HCT116 (cell line): ENCODE data around the gene CHST12. TPM values are rescaled to one million over a fixed set of nuclear protein-coding genes. Genes with fewer than 3 reads are reported as not detected.
"Not testable (repeated sequence)": the region's sequence is repeated elsewhere in the genome, so short reads cannot be mapped to it uniquely, and the experiment has no call there.

Experiments used
- ATAC-seq: fragments of 200-7000 bp; cut with Tn5 transposase; 2 replicates; pipeline ENCODE4 v1.9.1; 2020; ENCODE audit warnings: mild to moderate bottlenecking, moderate library complexity
- BruUV-seq: library from RNA; stranded (reverse); fragments of 400-500 nt; replicated peaks from 2 replicates; lab custom pipeline; 2021; lab: Mats Ljungman, UMichigan
- CTCF ChIA-PET: fragments of 300-600 bp; sonication (Branson Sonifier 250); formaldehyde crosslinking; loops from one replicate; lab custom pipeline; 2021; ENCODE audit warnings: antibody characterized with exemption; lab: Charles Lee
- POLR2A ChIA-PET: fragments of 300-600, 350-600 bp; sonication (Branson Sonifier 250); formaldehyde crosslinking; loops from one replicate; lab custom pipeline; 2021; ENCODE audit warnings: antibody characterized with exemption; lab: Charles Lee
- RAD21 ChIA-PET, 2 experiments: fragments of 300-600 bp; sonication (Branson Sonifier 250); formaldehyde crosslinking; loops; one replicate each; lab custom pipeline; 2023; ENCODE audit warnings: low total read pairs in 2 of 2; ENCODE audit not compliant: uncharacterized antibody in 2 of 2, unreplicated experiment in 2 of 2, low non-redundant PET in 1 of 2; lab: Charles Lee
- DNase-seq: peaks from one replicate; pipeline ENCODE4 v3.0.0-alpha.2; 2010; ENCODE audit warnings: low read depth, low spot score
- H2AFZ ChIP-seq: fragments of 200-600 bp; shearing (Covaris generic), sonication (generic); 2 replicates; pipeline ENCODE4 v1.6.1; 2017; ENCODE audit warnings: low read depth, mixed run types, mixed read lengths, antibody characterized with exemption, low read length; ENCODE audit not compliant: poor library complexity, severe bottlenecking
- H3K27ac ChIP-seq: 2 replicates; pipeline ENCODE4 v1.5.1; 2012; ENCODE audit warnings: low read depth, low read length
- H3K27me3 ChIP-seq: fragments of 200-600 bp; sonication (generic); 2 replicates; pipeline ENCODE4 v1.6.1; 2016; ENCODE audit warnings: mixed run types, low read length, mixed read lengths; ENCODE audit not compliant: insufficient read depth
- H3K36me3 ChIP-seq, 2 experiments: fragments of 200-500 bp in 1 of 2; fragments of 200-600 bp in 1 of 2; sonication (Bioruptor generic) in 1 of 2; sonication (generic) in 1 of 2; 2 replicates each; pipeline versions ENCODE4 v1.5.1 to v1.6.1; 2014 to 2016; ENCODE audit warnings: low read length in 2 of 2, inconsistent platforms in 1 of 2, mixed read lengths in 1 of 2, mixed run types in 1 of 2; ENCODE audit not compliant: insufficient read depth in 2 of 2, control insufficient read depth in 1 of 2
- H3K4me1 ChIP-seq, 2 experiments: fragments of 200-600 bp in 1 of 2; sonication (generic) in 1 of 2; 2 replicates each; pipeline versions ENCODE4 v1.5.1 to v1.6.1; 2012 to 2017; ENCODE audit warnings: low read length in 2 of 2, inconsistent platforms in 1 of 2, mild to moderate bottlenecking in 1 of 2, mixed read lengths in 1 of 2, mixed run types in 1 of 2, moderate library complexity in 1 of 2; ENCODE audit not compliant: insufficient read depth in 2 of 2, control insufficient read depth in 1 of 2
- H3K4me2 ChIP-seq: fragments of 200-600 bp; sonication (generic); 2 replicates; pipeline ENCODE4 v1.6.1; 2017; ENCODE audit warnings: mixed run types, low read length, mixed read lengths
- H3K4me3 ChIP-seq, 2 experiments: fragments of 200-600 bp in 1 of 2; sonication (generic) in 1 of 2; replicated peaks in 1 of 2; 2 replicates each; pipeline ENCODE4 v1.5.1; 2011 to 2016; ENCODE audit warnings: low read length in 2 of 2, control low read depth in 1 of 2, low read depth in 1 of 2, mild to moderate bottlenecking in 1 of 2, mixed read lengths in 1 of 2, mixed run types in 1 of 2
- H3K79me2 ChIP-seq: fragments of 200-600 bp; sonication (generic); 2 replicates; pipeline ENCODE4 v1.6.1; 2017; ENCODE audit warnings: mild to moderate bottlenecking, mixed run types, low read length, moderate library complexity, mixed read lengths; ENCODE audit not compliant: insufficient read depth
- H3K9ac ChIP-seq: fragments of 200-600 bp; sonication (generic); 2 replicates; pipeline ENCODE4 v1.6.1; 2016; ENCODE audit warnings: low read length, mixed read lengths
- H3K9me2 ChIP-seq: fragments of 200-600 bp; sonication (generic), shearing (Covaris generic); 2 replicates; pipeline ENCODE4 v1.6.1; 2017; ENCODE audit warnings: mixed run types, mild to moderate bottlenecking, moderate library complexity; ENCODE audit not compliant: insufficient read depth
- H3K9me3 ChIP-seq, 2 experiments: fragments of 200-500 bp in 1 of 2; fragments of 200-600 bp in 1 of 2; sonication (Bioruptor generic) in 1 of 2; sonication (generic) in 1 of 2; 2 replicates each; pipeline ENCODE4 v1.6.1; 2014 to 2017; ENCODE audit warnings: low read length in 2 of 2, mixed read lengths in 2 of 2, inconsistent platforms in 1 of 2, low read depth in 1 of 2, mild to moderate bottlenecking in 1 of 2, mixed run types in 1 of 2, moderate library complexity in 1 of 2; ENCODE audit not compliant: control insufficient read depth in 1 of 2, insufficient read depth in 1 of 2
- H4K20me1 ChIP-seq: fragments of 200-600 bp; sonication (generic), shearing (Covaris generic); 2 replicates; pipeline ENCODE4 v1.6.1; 2017; ENCODE audit warnings: mixed run types, mild to moderate bottlenecking, moderate library complexity; ENCODE audit not compliant: insufficient read depth
- CEBPB ChIP-seq: IDR thresholded peaks from 2 replicates; pipeline ENCODE4 v1.6.1; 2012; ENCODE audit warnings: low read depth
- EGR1 ChIP-seq: IDR thresholded peaks from 2 replicates; pipeline ENCODE4 v1.6.1; 2012; ENCODE audit warnings: low read depth
- ELF1 ChIP-seq: IDR thresholded peaks from 2 replicates; pipeline ENCODE4 v1.6.1; 2012; ENCODE audit warnings: low read depth, borderline replicate concordance
- EZH2phosphoT487 ChIP-seq: fragments of 200-600 bp; IDR thresholded peaks from 2 replicates; pipeline ENCODE4 v1.6.1; 2018; ENCODE audit warnings: antibody characterized with exemption, borderline replicate concordance
- FOSL1 ChIP-seq: IDR thresholded peaks from 2 replicates; pipeline ENCODE4 v1.6.1; 2012; ENCODE audit warnings: low read depth
- POLR2A ChIP-seq: IDR thresholded peaks from 2 replicates; pipeline ENCODE4 v1.7.0; 2011; ENCODE audit warnings: borderline replicate concordance; ENCODE audit not compliant: insufficient read depth, insufficient read length; ENCODE audit errors: extremely low read depth
- POLR2AphosphoS5 ChIP-seq: IDR thresholded peaks from 2 replicates; pipeline ENCODE4 v1.6.1; 2011; ENCODE audit warnings: mild to moderate bottlenecking, low read depth, low read length, moderate library complexity
- RAD21 ChIP-seq: IDR thresholded peaks from 2 replicates; pipeline ENCODE4 v1.6.1; 2012; ENCODE audit warnings: low read depth, mild to moderate bottlenecking
- SIN3A ChIP-seq: IDR thresholded peaks from 2 replicates; pipeline ENCODE4 v1.6.1; 2012; ENCODE audit warnings: low read depth
- YY1 ChIP-seq: IDR thresholded peaks from 2 replicates; pipeline ENCODE4 v1.6.1; 2011; ENCODE audit warnings: low read length, low read depth, moderate library complexity, mild to moderate bottlenecking; ENCODE audit not compliant: insufficient replicate concordance; ENCODE audit errors: extremely low read depth
- ZFX ChIP-seq: fragments of 450-650 bp; IDR thresholded peaks from 2 replicates; pipeline ENCODE4 v1.6.1; 2017
- ZNF274 ChIP-seq: fragments of 200-500 bp; sonication (Bioruptor generic); IDR thresholded peaks from 2 replicates; pipeline ENCODE4 v1.6.1; 2014; ENCODE audit warnings: mild to moderate bottlenecking, low read depth, low read length, inconsistent platforms
- intact Hi-C: fragments of 100-400 bp; cut with micrococcal nuclease; formaldehyde crosslinking; loops from 2 replicates; pipeline ENCODE4 v1.10.0; 2022
- total RNA-seq: library from RNA; stranded (reverse); gene quantifications from one replicate; pipeline ENCODE4 v1.2.1, GENCODE V29; 2021; ENCODE audit not compliant: unreplicated experiment
- TF ChIP-seq, protein P1 (sequence below): IDR thresholded peaks from 2 replicates; pipeline ENCODE4 v1.6.1; 2012
- TF ChIP-seq, protein P2 (sequence below): IDR thresholded peaks from 2 replicates; pipeline ENCODE4 v1.6.1; 2011; ENCODE audit warnings: mild to moderate bottlenecking, low read length, moderate library complexity; ENCODE audit not compliant: insufficient replicate concordance; ENCODE audit errors: extremely low read depth
- TF ChIP-seq, protein P3 (sequence below): IDR thresholded peaks from 2 replicates; pipeline ENCODE4 v1.6.1; 2012
- TF ChIP-seq, protein P4 (sequence below), 3 experiments: fragments of 200-600 bp in 1 of 3; sonication (generic) in 1 of 3; IDR thresholded peaks in 2 of 3; conservative IDR thresholded peaks in 1 of 3; 2 replicates each; pipeline ENCODE4 v1.5.1; 2012 to 2017; ENCODE audit warnings: low read depth in 2 of 3, low read length in 2 of 3, antibody characterized with exemption in 1 of 3, borderline replicate concordance in 1 of 3, control low read depth in 1 of 3, mild to moderate bottlenecking in 1 of 3, mixed read lengths in 1 of 3, mixed run types in 1 of 3, moderate library complexity in 1 of 3; ENCODE audit not compliant: insufficient read depth in 1 of 3

The CHST12 gene
- total RNA-seq, 1 experiment from 2014 or later, result 14.2 TPM

GRCh38 chr7:2452643-2453270 is 49.3 kb downstream of the CHST12 start:
- intact Hi-C loops, result no loop called here
- ChIA-PET RAD21 (interaction anchor here (1.8 to 2.2 kb wide), 3 partner anchors 16 to 257 kb away, joined by 6 to 12 read pairs (median 10); no protein-coding TSS in a partner anchor), CTCF (interaction anchor here (1.1 to 5.8 kb wide), 6 partner anchors 14 to 257 kb away, joined by 3 to 63 read pairs (median 12); no protein-coding TSS in a partner anchor)

DNA sequence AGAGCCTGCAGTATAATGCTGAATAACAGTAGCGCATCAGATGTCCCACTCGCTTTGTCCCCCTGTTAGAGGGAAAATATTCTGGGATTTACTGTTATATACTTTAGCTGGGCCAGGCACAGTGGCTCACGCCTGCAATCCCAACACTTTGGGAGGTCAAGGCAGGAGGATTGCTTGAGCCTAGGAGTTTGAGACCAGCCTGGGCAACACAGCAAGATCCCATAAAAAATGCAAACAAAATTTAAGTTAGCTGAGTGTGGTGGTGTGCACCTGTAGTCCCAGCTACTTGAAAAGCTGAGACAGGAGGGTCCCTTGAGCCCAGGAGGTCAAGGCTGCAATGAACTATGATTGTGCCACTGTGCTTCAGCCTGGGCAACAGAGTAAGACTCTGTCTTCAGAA is 50.4 kb downstream of the CHST12 start:
- H3K9me3 ChIP-seq, H3K4me2 ChIP-seq, H2AFZ ChIP-seq, H3K79me2 ChIP-seq, H3K27me3 ChIP-seq, intact Hi-C loops, H3K4me3 ChIP-seq, ATAC-seq, RAD21 ChIA-PET, H3K9me2 ChIP-seq, BruUV-seq, H4K20me1 ChIP-seq, H3K9ac ChIP-seq, H3K27ac ChIP-seq, H3K36me3 ChIP-seq, POLR2A ChIA-PET, DNase-seq: not testable (repeated sequence)
- CTCF ChIA-PET, result interaction anchor here (5.8 kb wide), 1 partner anchor 16 kb away, joined by 63 read pairs; no protein-coding TSS in a partner anchor
- H3K4me1 ChIP-seq, result peaks cover 10 to 15% of the 10 kb centered on the region in 2 experiments; a peak in 3 of 4 replicates

More at GRCh38 chr7:2452643-2453270, 49.3 kb downstream of the CHST12 start:
- H2AFZ ChIP-seq, result no peak overlapping the region
- BruUV-seq, result no TSS peak
- H3K9ac ChIP-seq, result no peak overlapping the region
- no peaks in the 10 kb centered on the region for H3K9me3 ChIP-seq
- DNase-seq, result no peak
- H3K36me3 ChIP-seq, result no peaks in the 10 kb centered on the region
- TF ChIP-seq, protein P1, sequence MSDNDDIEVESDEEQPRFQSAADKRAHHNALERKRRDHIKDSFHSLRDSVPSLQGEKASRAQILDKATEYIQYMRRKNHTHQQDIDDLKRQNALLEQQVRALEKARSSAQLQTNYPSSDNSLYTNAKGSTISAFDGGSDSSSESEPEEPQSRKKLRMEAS, result no peak
- no peak for TF ChIP-seq EZH2phosphoT487
- no peak for TF ChIP-seq RAD21
- TF ChIP-seq CEBPB, result no peak
- TF ChIP-seq, protein P2, sequence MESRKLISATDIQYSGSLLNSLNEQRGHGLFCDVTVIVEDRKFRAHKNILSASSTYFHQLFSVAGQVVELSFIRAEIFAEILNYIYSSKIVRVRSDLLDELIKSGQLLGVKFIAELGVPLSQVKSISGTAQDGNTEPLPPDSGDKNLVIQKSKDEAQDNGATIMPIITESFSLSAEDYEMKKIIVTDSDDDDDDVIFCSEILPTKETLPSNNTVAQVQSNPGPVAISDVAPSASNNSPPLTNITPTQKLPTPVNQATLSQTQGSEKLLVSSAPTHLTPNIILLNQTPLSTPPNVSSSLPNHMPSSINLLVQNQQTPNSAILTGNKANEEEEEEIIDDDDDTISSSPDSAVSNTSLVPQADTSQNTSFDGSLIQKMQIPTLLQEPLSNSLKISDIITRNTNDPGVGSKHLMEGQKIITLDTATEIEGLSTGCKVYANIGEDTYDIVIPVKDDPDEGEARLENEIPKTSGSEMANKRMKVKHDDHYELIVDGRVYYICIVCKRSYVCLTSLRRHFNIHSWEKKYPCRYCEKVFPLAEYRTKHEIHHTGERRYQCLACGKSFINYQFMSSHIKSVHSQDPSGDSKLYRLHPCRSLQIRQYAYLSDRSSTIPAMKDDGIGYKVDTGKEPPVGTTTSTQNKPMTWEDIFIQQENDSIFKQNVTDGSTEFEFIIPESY, result no peak
- TF ChIP-seq, protein P3, sequence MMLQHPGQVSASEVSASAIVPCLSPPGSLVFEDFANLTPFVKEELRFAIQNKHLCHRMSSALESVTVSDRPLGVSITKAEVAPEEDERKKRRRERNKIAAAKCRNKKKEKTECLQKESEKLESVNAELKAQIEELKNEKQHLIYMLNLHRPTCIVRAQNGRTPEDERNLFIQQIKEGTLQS, result no peak
- TF ChIP-seq, protein P4, sequence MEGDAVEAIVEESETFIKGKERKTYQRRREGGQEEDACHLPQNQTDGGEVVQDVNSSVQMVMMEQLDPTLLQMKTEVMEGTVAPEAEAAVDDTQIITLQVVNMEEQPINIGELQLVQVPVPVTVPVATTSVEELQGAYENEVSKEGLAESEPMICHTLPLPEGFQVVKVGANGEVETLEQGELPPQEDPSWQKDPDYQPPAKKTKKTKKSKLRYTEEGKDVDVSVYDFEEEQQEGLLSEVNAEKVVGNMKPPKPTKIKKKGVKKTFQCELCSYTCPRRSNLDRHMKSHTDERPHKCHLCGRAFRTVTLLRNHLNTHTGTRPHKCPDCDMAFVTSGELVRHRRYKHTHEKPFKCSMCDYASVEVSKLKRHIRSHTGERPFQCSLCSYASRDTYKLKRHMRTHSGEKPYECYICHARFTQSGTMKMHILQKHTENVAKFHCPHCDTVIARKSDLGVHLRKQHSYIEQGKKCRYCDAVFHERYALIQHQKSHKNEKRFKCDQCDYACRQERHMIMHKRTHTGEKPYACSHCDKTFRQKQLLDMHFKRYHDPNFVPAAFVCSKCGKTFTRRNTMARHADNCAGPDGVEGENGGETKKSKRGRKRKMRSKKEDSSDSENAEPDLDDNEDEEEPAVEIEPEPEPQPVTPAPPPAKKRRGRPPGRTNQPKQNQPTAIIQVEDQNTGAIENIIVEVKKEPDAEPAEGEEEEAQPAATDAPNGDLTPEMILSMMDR (IDR thresholded peaks at IDR 0.05 in 2 of 3, conservative IDR thresholded peaks at IDR 0.05 in 1 of 3; ENCODE audit: borderline replicate concordance in 1 of 3, insufficient read depth in 1 of 3, low read depth in 2 of 3, low read length in 2 of 3), result no peak
- no peak for TF ChIP-seq YY1
- no peak for TF ChIP-seq POLR2A
- no peak for TF ChIP-seq FOSL1
- TF ChIP-seq EGR1, result no peak
- no peak for TF ChIP-seq ZNF274
- no peak for TF ChIP-seq ZFX
- no peak for TF ChIP-seq SIN3A
- no peak for TF ChIP-seq POLR2AphosphoS5
- no peak for TF ChIP-seq ELF1
- no peak overlapping the region for H3K4me2 ChIP-seq
- ATAC-seq, result no peak
- no peaks in the 10 kb centered on the region for H3K27me3 ChIP-seq
- H3K4me1 ChIP-seq, result peaks cover 10 to 15% of the 10 kb centered on the region in 2 experiments; a peak in 3 of 4 replicates
- no peak overlapping the region for H3K27ac ChIP-seq
- H3K4me3 ChIP-seq, result no peak overlapping the region
- no peaks in the 10 kb centered on the region for H3K9me2 ChIP-seq
- POLR2A ChIA-PET, result interaction anchor here (0.6 to 0.7 kb wide), 2 partner anchors 17 to 1680 kb away, joined by 4 to 5 read pairs; no protein-coding TSS in a partner anchor
- no peaks in the 10 kb centered on the region for H4K20me1 ChIP-seq
- H3K79me2 ChIP-seq, result no peaks in the 10 kb centered on the region
